A673 (cell line): ENCODE results near the gene PIPOX. TPM values are rescaled to one million over a fixed set of nuclear protein-coding genes. Genes with fewer than 3 reads are reported as not detected.

Experiments
- BruUV-seq: library from RNA; stranded (reverse); fragments of 400-500 nt; replicated peaks from 2 replicates; lab custom pipeline; 2021; lab: Mats Ljungman, UMichigan
- CTCF ChIA-PET: fragments of 300-600 bp; sonication (Branson Sonifier 250); formaldehyde crosslinking; loops from one replicate; lab custom pipeline; 2022; ENCODE audit warnings: antibody characterized with exemption; lab: Charles Lee
- POLR2A ChIA-PET: fragments of 300-600 bp; sonication (Branson Sonifier 250); formaldehyde crosslinking; loops from one replicate; lab custom pipeline; 2022; ENCODE audit warnings: antibody characterized with exemption; ENCODE audit not compliant: low non-redundant PET; lab: Charles Lee
- DNase-seq: peaks from one replicate; pipeline ENCODE4 v3.0.0-alpha.2; 2015; ENCODE audit warnings: low spot score
- H3K27ac ChIP-seq: fragments of 200-600 bp; sonication (generic); 2 replicates; pipeline ENCODE4 v1.5.1; 2016; ENCODE audit warnings: mixed run types, low read depth, mild to moderate bottlenecking, mixed read lengths, antibody characterized with exemption, low read length; ENCODE audit not compliant: poor library complexity, severe bottlenecking
- H3K27me3 ChIP-seq: fragments of 200-600 bp; sonication (generic); replicated peaks from 2 replicates; pipeline ENCODE4 v1.6.1; 2017; ENCODE audit warnings: mixed run types, low read depth, mild to moderate bottlenecking, mixed read lengths, antibody characterized with exemption, low read length; ENCODE audit not compliant: insufficient read depth, poor library complexity
- H3K36me3 ChIP-seq: fragments of 200-600 bp; sonication (generic); 2 replicates; pipeline ENCODE4 v1.6.1; 2016; ENCODE audit warnings: mixed run types, mild to moderate bottlenecking, mixed read lengths, antibody characterized with exemption, low read length; ENCODE audit not compliant: insufficient read depth, poor library complexity, severe bottlenecking
- H3K4me1 ChIP-seq: fragments of 200-600 bp; sonication (generic); 2 replicates; pipeline ENCODE4 v1.6.1; 2017; ENCODE audit warnings: mixed run types, mild to moderate bottlenecking, mixed read lengths, antibody characterized with exemption, low read length; ENCODE audit not compliant: insufficient read depth, poor library complexity, severe bottlenecking
- H3K4me3 ChIP-seq: fragments of 200-600 bp; sonication (generic); 2 replicates; pipeline ENCODE4 v1.5.1; 2016; ENCODE audit warnings: low read depth, mixed run types, mild to moderate bottlenecking, mixed read lengths, low read length; ENCODE audit not compliant: poor library complexity, severe bottlenecking
- H3K9me3 ChIP-seq: fragments of 200-600 bp; sonication (generic); 2 replicates; pipeline ENCODE4 v1.6.1; 2016; ENCODE audit warnings: mixed run types, low read depth, mild to moderate bottlenecking, mixed read lengths, antibody characterized with exemption, low read length; ENCODE audit not compliant: poor library complexity, severe bottlenecking
- EZH2 ChIP-seq: fragments of 200-600 bp; sonication (generic); IDR thresholded peaks from 2 replicates; pipeline ENCODE4 v1.6.1; 2017; ENCODE audit warnings: borderline replicate concordance, low read depth, mild to moderate bottlenecking, mixed read lengths, antibody characterized with exemption, low read length; ENCODE audit not compliant: poor library complexity, severe bottlenecking
- intact Hi-C: fragments of 100-400 bp; cut with micrococcal nuclease; formaldehyde crosslinking; loops from one replicate; pipeline ENCODE4 v1.10.0; 2022; ENCODE audit not compliant: unreplicated experiment
- total RNA-seq: library from RNA; stranded (reverse); gene quantifications from 2 replicates; pipeline ENCODE4 v1.2.3, GENCODE V29; 2021
- TF ChIP-seq, protein P1 (sequence below): fragments of 300-800, 200-600 bp; sonication (generic); conservative IDR thresholded peaks from 2 replicates; pipeline ENCODE4 v1.5.1; 2017; ENCODE audit warnings: low read depth, mild to moderate bottlenecking, antibody characterized with exemption, low read length, moderate library complexity, mixed read lengths

Gene PIPOX
- total RNA-seq, 1 experiment from 2014 or later = 8.8 TPM

DNA sequence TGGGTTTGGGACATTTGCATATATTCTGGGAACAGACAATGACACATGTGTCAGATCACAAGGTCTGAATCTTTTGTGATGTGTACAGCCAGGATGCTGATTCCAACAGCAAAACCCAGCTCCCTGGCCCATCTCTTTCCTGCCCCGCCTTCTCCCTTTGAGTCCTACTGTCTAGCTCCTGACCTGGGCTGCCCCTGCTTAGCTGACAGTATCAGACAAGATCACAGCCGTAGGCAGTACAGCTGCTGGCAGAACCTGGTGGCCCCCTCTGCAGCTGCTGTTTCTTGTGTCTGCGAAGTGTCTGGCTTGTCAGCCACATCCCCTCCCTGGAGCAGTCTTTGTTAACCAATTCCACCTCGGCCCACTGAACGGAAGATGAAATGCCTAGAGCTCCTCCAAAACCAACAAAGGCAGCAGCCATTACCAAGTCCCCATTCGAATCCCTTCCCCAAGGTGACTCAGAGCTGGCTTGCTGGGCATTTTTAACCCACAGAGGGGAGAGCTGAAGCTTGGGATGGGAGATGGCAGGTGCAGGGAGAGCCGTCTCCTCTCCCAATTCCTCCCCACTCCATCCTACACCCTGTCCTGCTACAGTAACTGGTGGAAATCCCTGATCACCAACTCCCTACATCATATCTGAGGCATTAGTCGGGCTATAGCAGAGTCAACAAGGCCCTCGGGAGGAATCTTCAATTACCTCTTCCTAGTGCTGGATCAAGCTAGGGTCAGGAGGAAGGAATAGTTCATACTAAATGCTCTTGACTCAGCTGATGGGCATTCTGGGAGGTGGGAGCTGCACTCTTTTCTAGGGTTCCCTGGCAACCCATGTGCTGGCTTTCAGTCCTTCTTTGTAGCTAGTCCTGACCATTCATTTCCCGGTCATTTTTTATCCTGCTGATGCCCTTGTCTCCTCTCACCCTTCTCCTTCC, 5.8 kb downstream of the PIPOX start:
- POLR2A ChIA-PET = no interaction called here
- intact Hi-C loops = no loop called here
- H3K36me3 ChIP-seq = no peaks in the 10 kb centered on the region
- no peaks in the 10 kb centered on the region for H3K9me3 ChIP-seq
- CTCF ChIA-PET = interaction anchor here (0.5 kb wide), 1 partner anchor 321 kb away, joined by 6 read pairs; no protein-coding TSS in a partner anchor
- H3K27ac ChIP-seq = no peak overlapping the region
- DNase-seq = no peak
- H3K4me1 ChIP-seq = peaks cover 34% of the 10 kb centered on the region
- no peak overlapping the region for H3K4me3 ChIP-seq
- H3K27me3 ChIP-seq = no peaks in the 10 kb centered on the region
- no peak for TF ChIP-seq EZH2
- TF ChIP-seq, protein P1, sequence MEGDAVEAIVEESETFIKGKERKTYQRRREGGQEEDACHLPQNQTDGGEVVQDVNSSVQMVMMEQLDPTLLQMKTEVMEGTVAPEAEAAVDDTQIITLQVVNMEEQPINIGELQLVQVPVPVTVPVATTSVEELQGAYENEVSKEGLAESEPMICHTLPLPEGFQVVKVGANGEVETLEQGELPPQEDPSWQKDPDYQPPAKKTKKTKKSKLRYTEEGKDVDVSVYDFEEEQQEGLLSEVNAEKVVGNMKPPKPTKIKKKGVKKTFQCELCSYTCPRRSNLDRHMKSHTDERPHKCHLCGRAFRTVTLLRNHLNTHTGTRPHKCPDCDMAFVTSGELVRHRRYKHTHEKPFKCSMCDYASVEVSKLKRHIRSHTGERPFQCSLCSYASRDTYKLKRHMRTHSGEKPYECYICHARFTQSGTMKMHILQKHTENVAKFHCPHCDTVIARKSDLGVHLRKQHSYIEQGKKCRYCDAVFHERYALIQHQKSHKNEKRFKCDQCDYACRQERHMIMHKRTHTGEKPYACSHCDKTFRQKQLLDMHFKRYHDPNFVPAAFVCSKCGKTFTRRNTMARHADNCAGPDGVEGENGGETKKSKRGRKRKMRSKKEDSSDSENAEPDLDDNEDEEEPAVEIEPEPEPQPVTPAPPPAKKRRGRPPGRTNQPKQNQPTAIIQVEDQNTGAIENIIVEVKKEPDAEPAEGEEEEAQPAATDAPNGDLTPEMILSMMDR = no peak
- BruUV-seq = no TSS peak

DNA sequence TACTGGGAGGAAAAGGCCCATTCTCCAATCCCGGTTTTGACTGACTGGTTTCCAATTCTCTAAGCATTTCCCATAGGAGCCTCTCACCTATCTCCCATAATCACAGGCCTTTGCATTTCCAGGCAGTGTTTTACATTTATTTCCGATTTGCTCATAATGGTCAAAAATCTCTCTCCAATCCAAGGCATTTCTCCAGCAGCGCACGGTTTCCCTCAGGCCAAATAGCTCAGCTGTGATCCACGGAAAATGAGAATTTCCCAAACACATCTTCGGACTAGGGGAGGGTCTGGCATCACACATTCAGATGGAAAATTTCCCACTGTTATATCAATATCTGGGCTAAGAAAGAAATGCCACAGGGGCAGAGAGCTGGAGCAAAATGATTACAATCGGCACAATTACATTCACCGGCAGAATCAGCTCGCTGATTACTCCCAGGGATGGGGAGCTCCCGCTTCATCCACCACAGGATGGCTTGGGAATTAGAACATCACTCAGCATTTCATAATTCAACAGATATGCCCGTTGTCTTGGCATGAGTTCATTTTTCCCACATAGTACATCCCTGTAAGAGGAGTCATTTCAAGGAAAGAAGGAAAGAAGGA, 6.7 kb downstream of the PIPOX start:
- no peaks in the 10 kb centered on the region for H3K27me3 ChIP-seq
- DNase-seq = no peak
- H3K27ac ChIP-seq = no peak overlapping the region
- H3K4me3 ChIP-seq = no peak overlapping the region
- TF ChIP-seq, protein P1 = no peak
- TF ChIP-seq EZH2 = no peak
- H3K9me3 ChIP-seq = no peaks in the 10 kb centered on the region
- H3K4me1 ChIP-seq = peaks cover 25% of the 10 kb centered on the region
- ChIA-PET CTCF (no interaction called here), POLR2A (no interaction called here)
- intact Hi-C loops = no loop called here
- BruUV-seq = no TSS peak
- H3K36me3 ChIP-seq = no peaks in the 10 kb centered on the region

DNA sequence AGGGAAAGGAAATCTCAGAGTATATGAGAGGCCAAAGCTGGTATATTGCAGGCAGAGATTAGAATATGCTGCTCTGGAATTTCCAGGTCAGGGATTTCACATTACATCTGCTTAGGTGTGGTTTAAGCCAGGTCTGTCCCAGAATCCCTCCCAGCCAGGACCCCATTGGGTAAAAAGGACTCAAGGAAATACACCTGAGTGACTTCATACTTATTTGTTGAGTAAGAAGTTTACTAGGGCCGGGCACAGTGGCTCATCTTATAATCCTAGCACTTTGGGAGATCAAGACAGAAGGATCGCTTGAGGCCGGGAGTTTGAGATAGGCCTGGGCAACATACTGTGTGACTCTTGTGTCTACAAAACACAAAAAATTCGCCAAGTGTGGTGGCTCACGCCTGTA, 7.2 kb downstream of the PIPOX start:
- Histone ChIP-seq H3K36me3 (no peaks in the 10 kb centered on the region), H3K4me1 (peaks cover 24% of the 10 kb centered on the region), H3K9me3 (no peaks in the 10 kb centered on the region), H3K27ac (no peak overlapping the region), H3K4me3 (no peak overlapping the region), H3K27me3 (no peaks in the 10 kb centered on the region)
- CTCF ChIA-PET = no interaction called here
- POLR2A ChIA-PET = no interaction called here
- TF ChIP-seq, protein P1 = no peak
- TF ChIP-seq EZH2 = no peak
- BruUV-seq = no TSS peak
- intact Hi-C loops = no loop called here
- no peak for DNase-seq
